ENCODE results near the gene NDUFV2.

GRCh38 chr18:9109523-9109922 lies 7.0 kb downstream of the NDUFV2 start:
- TF ChIP-seq POLR2AphosphoS5 (IDR thresholded peaks at IDR 0.05; ENCODE audit: insufficient read depth, low read depth, low read length) (no peak), POLR2A (IDR thresholded peaks at IDR 0.05; ENCODE audit: low read depth, low read length) (no peak), CTCF (IDR thresholded peaks at IDR 0.05; ENCODE audit: extremely low read depth in 1 of 2, insufficient read depth in 1 of 2, low read depth in 1 of 2, low read length in 2 of 2) (no peak), EZH2 (IDR thresholded peaks at IDR 0.05; ENCODE audit: borderline replicate concordance, low read depth, low read length, severe bottlenecking) (no peak)

All from endothelial cell of umbilical vein (primary cell).